IPS-NIHi7 (cell line): ENCODE data around the gene ITSN2.

Experiments
- DNase-seq: peaks from one replicate; pipeline ENCODE4 v3.0.0; 2012; ENCODE audit warnings: mixed read lengths; ENCODE audit errors: extremely low spot score

The ITSN2 gene

GRCh38 chr2:24269265-24269664, 91.1 kb downstream of the ITSN2 start:
- DNase-seq, result no peak

DNA sequence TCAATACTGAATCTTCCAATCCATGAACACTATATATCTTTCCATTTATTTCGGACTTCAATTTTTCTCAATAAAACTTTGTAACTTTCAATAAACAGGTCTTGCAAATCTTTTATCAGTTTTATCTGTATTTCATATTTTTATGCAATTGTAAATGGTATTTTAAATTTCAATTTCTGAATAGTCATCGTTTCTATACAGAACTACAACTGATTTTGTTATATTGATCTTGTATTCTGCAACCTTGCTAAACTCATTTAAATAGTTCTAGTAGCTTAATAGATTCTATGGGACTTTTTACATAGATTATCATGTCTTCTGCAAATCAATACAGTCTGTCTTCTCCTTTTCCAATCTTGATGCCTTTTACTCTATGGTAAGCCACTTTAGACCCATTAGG, 95.1 kb downstream of the ITSN2 start:
- DNase-seq, result no peak

GRCh38 chr2:24262421-24262970, 97.8 kb downstream of the ITSN2 start:
- no peak for DNase-seq

- no peak for DNase-seq
These were observed 98.9 kb downstream of the ITSN2 start for GRCh38 chr2:24261441-24261840.

DNA sequence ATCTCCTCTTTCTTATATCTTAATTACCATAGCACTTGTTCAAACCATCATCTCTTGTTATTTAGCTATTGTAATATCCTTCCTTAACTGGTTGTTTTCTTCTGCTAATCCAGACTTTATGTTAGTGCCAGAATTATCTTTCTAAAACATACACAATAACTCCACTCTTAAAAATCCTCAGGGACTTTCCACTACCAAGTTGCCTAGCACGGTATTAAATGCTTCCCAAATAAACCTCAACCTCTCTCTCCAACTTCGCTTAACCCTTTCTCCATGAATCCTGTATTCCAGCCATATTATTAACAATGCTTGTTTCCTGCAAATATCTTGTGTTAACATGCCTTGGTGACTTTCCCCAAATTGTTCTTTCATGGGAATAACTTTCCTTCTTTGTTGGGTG, 101.0 kb downstream of the ITSN2 start:
- DNase-seq, result no peak

GRCh38 chr2:24258718-24259117, 101.6 kb downstream of the ITSN2 start:
- no peak for DNase-seq

DNA sequence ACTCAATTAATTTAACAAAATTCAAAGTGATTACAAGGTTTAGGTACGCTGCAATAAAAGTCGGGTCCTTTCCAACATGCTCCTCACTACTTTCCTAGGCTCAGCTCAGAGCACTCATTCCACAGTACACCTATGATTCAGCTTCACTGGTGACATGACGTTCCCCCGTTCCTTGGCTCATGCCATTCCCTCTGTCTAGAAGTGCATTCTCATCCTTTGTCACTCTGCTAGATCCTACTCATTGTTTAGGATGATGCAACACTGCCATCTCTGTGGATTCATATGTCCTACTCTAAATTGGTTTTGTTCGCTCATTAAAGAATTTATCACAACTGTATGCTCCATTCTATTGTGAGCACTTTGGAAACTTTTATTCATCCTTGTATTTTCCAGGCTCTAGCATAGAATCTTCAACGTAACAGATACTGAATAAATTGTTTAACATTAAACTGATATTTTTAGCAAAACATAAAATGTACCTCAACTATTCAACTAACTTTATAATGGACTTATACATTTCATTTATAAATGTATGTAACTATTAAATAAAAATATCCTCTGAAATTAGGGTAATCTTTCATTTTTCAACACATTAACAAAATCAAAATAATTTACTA, 106.9 kb downstream of the ITSN2 start:
- DNase-seq, result no peak

GRCh38 chr2:24247592-24247991, 112.7 kb downstream of the ITSN2 start:
- DNase-seq, result no peak

GRCh38 chr2:24247164-24247563, 113.2 kb downstream of the ITSN2 start:
- no peak for DNase-seq

DNA sequence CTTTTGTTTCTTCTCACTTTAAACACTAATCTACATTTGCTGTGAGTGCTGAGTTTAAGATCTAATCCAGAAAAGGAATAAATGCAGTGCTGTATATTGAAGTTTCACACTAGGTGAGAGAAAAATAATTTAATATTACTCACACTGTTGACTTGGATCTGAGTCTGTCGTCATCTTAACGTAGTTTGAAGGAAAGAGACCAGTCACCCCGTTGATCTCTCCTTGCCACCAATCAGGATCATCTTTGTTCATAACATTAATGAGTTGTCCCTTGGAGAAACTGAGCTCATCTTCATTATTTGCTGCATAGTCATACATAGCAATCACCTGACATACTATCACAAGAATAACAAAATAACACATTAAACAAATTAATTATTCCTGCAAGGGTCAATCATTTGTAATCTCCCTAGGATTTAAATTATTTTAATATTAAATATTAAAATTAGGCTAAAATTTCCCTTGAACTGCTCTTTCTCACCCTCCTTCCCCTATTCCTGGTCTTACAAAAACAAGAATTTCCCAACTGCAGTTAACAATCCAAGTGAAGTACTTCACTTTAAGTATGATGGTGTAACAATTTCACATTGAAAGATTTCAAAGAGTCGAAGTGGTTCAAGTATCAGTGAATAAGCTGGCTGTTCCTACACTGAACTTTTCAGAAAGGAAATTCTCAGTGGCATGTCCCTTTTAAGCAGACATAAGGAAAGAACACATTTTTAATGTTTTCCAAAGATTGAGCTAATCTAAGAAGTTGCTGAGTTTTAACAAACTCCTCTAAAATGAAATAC, 114.2 kb downstream of the ITSN2 start:
- no peak for DNase-seq

- DNase-seq, result no peak
These were observed 118.8 kb downstream of the ITSN2 start for GRCh38 chr2:24241528-24241927.

DNA sequence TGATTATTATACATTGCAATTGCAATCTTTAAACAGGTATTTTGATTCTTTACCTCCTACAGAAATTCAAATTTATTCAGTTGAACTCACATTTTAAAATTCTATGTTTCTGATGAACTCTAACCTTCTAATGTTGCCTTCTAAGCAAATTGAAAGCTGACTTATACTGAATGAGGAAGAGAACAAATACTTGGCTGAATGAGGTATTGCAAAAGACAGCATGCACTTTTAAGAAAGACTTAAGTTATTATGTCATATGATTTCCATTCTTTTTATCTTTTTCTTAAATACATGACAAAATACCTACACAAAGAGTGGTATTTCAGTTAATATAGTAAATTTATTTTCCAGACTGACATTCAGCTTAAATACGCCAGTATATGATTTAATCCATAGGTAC, 120.8 kb downstream of the ITSN2 start:
- DNase-seq, result no peak

DNA sequence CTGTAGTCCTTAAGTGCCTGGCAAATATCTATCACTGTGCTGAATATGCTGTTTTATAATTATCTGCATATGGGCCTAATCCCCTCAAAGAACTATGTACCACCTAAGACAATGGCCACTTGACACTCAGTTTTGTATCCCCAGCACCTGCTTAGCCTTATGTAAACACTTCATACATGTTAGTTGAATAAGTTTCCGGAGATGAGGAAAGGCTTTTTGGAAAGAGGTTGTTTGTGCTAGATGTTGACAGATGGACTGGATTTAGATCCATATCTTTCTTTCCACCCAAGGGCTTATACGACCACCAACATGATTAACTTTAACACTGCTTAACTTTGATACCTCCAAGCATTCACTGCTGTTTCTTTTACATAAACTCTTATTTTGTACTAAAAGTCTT, 122.2 kb downstream of the ITSN2 start:
- DNase-seq, result no peak

DNA sequence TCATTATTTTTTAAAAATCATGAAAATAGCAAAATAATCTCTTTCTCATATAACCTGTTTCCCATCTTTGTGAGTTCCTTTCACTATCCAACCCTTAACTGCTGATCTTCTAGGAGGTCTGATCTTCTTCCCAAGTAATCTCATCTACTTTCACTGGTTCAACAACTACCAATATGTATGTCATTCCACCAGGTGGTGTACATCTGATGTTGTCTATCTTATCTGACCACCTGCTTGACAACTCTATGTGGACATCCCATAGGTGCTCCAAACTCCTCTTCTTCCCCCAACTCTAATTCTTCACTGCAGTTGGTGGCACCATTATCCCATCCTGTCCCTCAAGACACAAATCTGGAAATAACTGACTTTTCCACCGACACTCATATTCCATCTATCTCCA, 123.0 kb downstream of the ITSN2 start:
- DNase-seq, result no peak

GRCh38 chr2:24233321-24233720, 127.0 kb downstream of the ITSN2 start:
- DNase-seq, result no peak

GRCh38 chr2:24231461-24231881, 128.9 kb downstream of the ITSN2 start:
- DNase-seq, result no peak

- no peak for DNase-seq
These were observed 131.9 kb downstream of the ITSN2 start for GRCh38 chr2:24228470-24228869.

DNA sequence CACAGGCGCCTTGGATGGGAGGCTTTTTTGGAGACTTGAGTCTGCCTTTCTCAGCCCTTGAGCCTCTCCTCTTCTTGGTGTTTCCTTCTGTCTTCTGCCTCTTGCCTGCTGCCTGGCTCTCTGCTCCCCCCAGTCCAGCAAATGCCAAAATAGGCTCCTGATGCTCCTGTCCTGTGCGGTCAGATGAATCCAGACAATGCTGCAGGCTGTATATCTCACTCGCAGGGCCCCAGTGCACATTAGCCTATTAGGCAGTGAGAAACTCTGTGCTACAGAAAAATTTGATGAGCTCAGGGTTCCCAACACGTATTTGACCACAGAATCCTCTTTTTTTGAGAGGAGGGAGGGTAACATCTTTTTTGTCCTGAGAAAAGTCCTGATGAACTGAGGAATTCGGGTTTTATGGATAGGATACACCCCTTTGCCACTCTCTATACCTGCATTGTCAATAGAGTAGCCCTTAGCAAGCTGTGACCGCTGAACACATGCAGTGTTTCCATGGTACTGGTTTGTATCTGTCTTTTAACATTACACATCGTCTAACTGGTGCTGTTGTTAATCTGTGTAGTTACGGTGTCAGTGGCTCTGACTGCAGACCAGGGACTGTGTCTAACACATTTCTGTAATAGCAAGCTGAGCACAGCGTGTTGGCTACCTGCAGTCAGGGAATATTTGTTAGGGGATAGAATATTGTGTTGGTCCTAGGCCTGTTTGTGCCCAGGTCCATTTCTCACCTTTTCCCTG, 134.7 kb downstream of the ITSN2 start:
- no peak for DNase-seq

GRCh38 chr2:24222946-24223345, 137.4 kb downstream of the ITSN2 start:
- DNase-seq, result no peak

DNA sequence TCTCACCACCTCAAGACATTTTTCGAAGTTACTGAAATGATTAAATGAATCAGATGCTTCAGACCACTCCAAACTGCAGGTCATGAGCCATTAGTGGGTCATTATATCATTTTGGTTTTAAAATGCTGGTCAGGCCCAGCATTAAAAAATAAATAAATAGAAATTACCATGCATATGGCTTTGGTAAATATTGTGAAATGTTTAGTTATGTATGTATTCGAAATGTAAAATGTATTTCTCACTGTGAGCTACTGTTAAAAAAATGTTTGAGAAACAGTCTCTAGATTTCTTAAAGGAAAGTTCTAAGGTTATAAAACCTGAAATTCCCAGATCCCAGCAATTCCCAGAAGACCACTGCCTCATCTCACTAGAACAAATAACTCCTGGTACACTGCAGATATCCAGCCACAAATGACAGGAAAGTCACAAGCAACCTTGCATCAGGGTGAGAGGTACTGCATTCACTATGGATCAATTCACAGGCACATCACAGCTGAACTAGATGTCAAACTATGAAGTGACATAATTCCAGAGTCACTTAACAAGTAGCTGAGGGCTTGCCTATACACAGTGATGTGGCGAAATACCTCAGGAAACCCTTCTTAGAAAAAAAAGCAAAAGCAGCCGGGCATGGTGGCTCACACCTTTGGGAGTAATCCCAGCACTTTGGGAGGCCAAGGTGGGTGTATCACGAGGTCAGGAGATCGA, 138.8 kb downstream of the ITSN2 start:
- DNase-seq, result no peak

DNA sequence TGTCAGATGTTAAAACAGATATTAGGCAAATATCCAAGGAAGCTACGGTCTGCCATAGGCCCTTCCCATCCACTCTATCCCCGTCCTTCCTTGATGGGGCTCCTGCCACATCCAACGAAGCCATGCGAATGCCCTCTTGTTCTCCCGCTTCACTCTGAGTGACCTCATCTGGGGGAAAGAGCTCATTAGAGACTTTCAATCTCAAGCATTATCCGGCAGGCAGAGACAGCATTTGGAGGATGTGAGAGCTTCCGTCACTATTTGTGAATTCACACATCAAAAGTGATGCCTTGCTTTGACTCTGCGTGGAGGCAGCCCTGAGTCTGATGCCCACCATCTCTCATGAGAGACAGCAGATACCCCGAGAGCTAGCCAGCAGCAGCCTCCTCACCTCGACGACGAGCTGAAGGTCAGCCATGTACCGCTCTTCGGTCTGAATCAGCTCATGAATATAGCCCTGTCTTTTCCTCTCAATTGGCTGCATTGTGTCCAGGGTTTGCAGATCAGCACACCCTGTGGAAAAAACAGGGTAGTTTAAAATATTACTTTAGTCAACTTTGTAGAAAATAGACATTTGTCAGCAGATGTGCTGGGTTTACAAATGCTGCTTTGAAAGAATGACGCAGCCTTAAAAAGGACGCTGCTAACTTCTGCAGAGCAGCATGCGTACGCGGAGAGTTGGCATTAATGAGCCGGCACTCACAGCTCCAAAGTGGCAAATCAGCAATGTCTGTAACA, 139.6 kb downstream of the ITSN2 start:
- DNase-seq, result no peak
